Measurements from ENCODE around the gene ZNF506.
"Not testable (repeated sequence)": the region's sequence is repeated elsewhere in the genome, so short reads cannot be mapped to it uniquely, and the experiment has no call there.

The ZNF506 gene

DNA sequence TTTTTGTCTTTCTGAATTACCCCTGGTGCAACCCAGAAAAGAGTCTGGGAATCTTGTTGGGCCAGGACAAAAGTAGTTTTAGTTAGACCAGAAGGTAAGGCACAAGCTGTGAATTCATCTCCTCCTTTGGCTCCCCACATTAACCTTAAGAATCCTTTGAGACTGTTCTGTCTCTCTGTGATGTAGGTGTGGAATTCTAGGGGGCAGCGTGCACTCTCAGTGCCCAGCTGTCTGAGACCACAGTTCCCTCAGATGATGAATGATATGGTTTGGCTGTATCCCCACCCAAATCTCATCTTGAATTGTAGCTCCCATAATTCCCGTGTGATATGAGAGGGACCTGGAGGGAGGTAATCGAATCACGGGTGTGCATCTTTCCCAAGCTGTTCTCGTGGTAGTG, 43.9 kb downstream of the ZNF506 start:
- no peak for DNase-seq

DNA sequence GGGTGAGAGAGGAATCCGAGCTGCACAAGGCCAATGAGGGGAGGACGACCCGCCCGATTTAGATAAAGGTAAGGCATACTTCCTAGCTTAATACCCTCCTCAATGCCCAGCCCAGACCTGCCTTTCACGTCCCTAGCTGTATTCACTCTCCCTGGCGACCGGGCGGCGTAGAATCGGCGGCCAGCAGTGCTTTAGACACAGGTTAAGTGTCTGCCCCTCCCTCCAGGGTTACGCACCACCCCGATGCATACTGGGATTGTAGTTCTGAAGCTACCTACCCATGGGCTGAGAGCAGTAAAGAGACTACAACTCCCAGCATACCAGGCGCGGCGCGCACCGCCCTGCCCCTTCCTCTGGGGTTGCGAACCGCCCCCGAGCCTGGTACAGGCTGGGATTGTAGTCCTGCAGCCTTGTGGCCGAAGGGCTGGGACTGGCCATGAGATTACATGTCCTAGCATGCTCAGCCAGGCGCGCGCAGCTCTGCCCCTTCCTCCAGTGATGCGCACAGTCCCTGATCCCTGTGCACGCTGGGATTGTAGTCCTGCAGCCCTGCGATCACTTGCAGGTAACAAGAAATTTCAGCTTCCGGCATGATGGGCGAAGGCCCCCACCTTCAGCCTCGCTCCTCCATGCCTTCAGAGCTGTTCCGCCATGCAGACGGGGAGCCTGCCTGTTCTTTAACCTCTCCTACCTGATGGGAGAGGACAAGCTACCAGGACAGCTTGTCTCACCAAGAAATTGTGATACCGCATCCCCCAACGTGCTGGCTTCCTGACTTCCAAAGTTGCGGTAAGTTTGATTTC, 45.1 kb downstream of the ZNF506 start:
- peak; percentile 74 to 81 for DNase-seq

DNA sequence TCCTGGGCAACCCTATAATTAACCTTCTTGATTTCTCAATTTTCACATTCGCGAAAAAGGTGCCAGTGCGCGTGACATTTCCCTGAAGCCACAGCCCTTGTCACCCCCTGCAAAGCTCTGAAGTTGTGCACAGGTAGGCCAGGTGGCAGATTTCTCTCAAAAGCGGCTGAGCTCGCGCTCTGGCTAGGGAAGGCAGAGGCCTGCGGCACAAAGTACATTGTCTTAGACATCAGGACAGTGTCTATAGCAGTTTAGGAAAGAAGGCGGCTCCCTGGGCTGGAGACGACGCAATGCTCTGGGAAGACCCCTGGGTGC, 45.7 kb downstream of the ZNF506 start:
- no peak for DNase-seq

DNA sequence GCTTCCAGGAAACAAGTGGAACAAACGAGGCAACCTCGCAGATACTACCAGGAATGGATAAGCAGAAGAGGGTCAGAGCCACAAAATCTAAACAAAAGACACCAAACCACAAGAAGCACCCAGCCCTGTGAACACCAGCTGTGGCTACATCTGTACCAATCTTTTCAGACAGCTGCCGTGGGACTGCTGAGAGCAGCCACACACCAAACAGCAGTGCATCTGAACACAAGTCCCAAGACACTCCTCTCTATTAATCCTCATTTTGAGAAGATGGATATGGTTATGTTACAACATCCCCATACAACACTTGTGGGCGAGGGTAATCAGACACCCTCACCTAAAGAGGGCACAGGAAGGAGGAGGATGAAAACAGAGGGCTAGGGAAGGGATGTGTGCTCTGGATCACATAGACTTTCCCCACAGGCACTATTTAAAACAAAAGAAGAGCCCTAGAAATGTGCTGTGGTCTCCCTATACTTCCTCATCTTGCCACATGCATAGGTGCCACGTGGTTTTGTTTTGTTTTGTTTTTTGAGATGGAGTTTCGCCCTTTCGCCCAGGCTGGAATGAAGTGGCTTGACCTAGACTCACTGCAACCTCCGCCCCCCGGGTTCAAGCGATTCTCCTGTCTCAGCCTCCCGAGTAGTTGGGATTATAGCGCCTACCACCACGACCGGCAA, 47.1 kb downstream of the ZNF506 start:
- no peak for DNase-seq

DNA sequence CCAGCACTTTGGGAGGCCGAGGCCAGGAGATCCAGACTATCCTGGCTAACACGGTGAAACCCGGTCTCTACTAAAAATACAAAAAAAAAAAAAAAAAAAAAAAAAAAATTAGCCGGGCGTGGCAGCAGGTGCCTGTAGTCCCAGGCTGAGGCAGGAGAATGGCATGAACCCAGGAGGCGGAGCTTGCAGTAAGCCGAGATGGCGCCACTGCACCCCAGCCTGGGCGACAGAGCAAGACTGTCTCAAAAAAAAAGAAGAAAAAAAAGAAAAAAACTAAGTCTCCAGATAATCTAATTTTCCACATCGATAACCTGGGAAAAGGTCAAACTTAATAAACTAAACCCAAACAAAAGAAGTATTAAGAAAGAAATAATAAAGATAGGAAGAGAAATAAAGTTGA, 49.6 kb downstream of the ZNF506 start:
- not testable (repeated sequence) for DNase-seq

DNA sequence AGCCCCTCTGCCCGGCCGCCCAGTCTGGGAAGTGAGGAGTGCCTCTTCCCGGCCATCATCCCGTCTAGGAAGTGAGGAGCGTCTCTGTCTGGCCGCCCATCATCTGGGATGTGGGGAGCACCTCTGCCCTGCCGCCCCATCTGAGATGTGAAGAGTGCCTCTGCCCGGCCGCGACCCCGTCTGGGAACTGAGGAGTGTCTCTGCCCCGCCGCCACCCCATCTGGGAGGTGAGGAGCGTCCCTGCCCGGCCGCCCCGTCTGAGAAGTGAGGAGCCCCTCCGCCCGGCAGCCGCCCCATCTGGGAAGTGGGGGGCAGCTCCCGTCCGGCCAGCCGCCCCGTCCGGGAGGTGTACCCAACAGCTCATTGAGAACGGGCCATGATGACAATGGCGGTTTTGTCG, 51.6 kb downstream of the ZNF506 start:
- not testable (repeated sequence) for DNase-seq

DNA sequence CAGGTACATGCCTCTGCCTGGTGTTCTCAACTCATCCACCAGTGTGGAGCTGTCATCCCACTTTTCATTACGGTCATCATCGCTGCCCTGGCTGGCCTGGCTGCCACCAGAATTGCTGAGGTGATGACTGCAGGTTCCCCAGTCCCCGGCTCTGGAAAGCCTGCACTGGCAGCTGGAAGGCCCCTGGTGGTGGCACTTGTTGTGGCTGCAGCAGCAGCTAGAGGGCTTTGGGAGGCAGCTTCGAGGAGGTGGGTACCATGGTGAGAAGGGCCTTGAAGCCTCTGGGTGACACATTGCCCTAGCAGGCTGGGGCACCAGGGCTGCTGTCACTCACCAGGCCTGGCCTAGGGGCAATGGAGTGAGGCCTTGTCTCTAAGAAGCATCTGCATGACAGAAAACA, 63.4 kb downstream of the ZNF506 start:
- DNase-seq: no peak

DNA sequence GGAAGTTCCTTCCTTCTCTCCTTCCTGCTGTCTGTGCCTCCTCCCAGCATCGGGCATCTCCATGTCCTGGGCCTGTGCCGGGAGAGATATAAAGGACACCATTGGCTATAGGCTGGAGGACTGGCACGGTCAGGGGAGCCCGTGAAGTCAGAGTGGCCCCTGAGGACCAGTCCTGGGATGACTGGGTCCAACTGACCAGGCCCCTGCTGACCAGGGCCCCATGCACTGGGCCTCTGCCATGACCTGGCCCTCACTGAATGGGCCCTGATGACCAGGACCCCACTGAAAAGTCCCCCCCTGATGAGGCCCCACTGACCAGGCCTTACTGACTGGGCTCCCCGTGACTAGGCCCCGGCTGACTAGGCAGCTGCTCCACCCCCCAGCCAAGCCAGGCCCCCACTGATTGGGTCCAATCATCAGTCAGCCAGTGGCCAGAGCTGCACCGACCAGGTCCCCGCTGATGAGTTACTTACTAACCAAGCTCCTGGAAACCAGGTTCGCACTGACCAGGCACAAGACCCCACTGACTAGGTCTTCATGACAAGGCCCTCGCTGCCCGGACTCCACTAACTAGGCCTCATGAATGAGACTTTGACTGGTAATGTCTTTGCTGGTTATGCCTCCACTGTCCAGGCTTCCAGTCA, 68.7 kb downstream of the ZNF506 start:
- no peak for DNase-seq

DNA sequence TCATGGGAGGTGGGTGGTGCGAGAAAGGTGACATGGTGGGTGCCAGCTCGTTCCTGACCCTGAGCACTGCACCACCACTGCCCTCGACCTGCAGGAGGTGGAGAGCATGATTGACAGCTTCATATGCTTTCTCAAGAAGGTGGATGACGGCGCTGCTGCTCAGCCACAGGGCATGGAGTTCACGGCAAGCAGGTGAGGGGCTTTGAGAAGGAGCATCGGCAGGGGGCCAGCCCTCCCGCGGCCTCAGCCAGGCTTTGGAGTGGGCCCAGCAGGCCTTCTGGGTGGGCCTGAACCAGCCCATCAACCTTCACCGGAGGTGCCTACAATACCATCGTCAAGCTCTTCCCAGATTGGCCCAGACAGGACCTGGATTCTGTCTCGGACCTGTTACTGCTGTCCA, 69.7 kb downstream of the ZNF506 start:
- no peak for DNase-seq

DNA sequence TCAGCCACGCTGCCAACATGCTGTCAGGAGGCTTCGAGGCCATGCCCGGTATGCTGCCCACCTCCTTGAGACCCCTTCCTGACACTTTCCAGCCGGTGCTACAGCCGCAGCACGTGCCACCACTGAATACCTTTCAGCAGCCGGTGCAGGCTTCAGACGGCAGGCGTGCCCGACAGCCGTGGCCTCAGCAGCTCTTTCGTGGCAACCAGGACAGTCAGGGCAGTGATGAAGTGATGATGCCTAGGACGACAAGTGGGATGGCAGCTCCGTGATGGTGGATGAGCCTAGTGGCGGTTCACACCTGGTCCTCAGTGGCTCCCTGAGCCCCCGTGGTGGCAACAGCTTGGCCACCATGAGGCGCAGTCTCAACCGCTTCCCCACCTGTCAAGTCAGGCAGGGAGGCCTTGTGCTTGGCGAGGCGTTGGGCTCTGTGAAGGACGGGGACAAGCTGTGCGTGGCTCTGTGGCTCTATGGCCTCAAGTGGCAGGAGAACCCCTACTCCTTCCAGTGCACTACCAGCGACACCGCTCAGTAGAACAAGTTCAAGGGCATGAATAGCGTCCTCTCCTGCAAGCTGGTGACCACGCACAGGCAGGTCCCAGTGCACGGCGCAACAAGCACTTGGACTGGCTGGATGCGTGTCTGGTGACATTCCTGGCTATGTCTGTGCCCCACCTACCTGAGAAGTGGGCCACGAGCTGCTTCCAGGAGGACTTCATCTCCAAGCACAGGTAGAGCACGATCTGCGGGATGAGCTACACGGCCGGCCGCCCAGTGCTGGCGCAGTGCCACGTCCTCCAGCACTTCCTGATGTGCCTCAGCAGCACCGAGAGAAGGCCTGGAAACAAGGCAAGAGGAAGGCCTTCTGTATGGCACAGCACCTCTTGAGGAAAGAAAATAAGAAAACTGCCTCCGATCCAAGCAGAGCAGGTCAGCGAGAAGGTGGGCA, 70.4 kb downstream of the ZNF506 start:
- no peak for DNase-seq

DNA sequence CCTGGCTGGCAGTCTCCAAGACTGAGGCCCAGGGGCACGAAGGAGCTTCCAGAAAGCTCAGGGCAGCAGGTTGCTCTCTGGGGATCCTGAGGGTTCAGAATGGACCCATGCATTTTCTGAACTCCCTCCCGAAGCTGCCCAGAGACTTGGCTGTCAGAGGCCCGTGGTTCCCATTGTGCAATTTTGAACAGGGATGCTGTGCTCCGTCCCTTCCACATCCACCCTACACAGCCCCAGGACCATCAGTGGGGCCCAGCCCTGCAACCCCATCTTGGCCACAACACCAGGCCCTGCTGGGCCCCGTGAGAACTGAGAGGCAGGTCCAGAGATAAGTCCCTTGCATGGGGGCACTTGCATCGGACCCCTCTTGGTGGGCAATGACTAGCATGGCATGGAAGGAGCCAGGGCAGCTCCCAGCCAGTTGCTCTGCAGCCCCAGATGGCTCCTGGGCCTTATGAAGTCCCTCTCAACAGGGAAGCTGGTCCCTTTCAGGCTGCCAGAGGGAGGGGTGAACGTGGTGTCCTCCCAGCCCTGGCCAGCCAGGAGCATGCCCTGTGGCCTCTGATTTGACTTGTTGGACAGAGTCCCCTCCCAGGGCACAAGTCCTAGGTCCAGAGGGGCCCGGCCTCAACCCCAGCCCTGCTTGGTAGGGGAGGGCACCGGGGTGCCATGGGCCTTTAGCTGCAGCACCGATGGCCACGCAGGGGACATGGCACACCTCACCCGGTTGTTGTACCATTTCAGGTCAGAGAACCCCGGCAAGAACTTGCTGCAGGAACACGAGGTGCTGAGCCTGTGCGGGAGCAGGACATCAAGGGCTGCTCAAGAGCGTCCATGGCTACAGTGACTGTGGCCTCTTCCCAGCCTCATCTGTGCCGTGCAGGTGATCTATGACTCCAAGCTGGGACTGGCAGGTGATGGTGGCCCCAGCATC, 71.4 kb downstream of the ZNF506 start:
- no peak for DNase-seq

DNA sequence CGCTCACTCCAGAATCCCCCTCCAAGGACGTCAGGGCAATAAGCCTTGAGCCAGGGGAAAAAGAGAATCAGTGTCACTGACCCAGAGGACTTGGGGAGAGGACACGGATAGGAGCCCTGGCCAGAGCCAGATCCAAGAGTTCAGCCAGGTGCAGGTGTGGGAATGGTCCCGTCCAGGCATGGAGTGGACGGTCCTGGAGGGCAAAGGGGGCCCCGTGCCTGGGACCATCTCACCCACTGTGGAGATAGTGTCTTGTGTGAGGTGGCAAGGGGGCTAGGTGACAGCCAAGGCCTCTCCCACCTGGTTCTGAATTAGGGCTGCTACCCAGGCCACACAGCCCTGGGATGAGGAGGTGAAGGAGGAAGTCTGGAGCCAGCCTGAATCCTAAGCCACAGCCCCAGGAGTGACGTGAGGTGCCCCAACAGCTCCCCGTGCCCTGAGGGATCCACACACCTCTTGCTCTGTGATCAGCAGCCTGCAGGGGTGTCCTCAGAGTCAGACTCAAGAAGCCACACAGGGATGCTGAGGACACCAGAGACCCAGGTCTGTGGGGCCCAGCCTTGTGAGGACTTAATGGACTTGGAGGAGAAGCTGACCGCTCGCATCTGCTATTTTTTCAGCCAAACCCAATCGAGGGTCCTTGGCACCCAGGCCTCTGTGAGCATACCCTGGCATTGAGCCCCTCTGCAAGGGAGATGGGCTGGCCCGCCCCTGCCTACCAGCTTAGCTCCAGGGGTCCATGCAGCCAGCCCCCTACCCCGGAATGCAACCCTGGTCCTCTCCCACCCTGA, 72.2 kb downstream of the ZNF506 start:
- no peak for DNase-seq

DNA sequence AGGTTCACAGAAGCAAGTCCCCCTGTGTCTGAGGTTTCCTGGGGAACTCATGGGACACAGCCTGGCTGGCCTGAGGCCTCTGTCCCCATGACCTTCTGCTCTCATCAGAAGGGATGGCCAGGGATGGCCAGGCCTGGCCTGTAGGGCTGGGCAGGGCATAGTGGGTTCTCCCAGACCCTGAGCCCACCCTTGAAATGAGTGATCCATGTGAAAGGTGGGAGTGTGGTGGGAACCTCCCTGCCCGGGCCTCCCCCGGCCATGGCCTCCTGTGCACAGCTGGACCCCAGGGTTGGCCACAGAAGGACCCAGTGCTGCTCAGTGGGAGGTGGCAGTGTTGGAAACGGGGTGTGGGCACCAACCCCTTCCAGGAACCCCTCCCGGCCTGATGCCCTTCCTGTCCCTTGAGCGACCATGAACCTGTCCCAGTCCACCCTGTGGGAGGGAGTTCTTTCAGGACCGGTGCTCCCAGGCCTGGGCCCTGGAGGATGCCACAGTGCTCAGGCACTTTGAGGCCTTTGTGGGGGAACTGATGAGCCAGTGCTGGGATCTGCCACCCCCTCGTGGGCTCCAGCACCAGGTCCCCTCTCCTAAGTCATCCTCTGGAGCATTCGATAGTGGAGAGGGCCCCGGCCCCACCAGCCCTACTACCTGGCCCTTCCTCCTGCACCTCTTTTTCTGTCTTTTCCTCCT, 73.2 kb downstream of the ZNF506 start:
- no peak for DNase-seq

DNA sequence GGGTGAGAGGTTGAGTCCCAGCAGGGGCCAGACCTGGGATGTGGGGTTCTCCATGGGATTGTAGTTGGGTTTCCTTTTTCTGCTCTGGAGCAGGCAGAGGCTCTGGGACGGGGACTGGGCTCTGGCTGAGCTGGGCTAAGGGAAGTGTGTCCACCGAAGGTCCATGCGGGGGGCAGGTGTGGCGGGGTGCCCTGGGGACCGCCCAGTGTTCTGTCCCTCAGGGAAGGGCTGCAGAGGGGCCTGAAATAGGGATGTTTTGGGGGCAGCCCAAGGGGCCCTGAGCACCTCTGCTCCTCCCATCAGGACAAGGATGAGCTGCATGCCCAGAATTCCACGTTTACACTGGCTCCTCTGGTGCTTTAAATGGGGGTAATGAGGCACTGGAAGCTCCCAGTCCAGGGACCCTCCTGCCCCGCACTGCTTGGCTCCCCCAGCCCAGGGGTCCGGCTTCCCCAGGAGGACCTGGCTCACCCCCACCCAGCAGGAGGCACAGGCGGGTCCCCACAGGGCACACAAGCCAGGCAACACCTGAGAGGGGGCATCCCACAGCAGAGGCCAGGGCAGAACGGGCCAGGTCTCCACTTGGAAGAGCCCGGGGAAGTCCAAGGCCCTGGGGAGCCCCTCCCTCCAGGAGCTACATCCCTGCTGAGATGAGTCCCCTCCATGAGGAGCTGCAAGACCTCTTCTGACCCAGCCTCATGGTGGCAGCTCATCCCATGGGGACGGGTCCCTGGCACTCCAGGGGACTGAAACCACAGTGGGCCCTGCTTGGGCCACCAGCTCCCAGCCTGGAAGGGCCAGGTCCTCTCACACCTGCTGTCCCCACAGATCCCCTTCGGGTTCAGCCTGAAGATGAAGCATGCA, 74.0 kb downstream of the ZNF506 start:
- DNase-seq: no peak

DNA sequence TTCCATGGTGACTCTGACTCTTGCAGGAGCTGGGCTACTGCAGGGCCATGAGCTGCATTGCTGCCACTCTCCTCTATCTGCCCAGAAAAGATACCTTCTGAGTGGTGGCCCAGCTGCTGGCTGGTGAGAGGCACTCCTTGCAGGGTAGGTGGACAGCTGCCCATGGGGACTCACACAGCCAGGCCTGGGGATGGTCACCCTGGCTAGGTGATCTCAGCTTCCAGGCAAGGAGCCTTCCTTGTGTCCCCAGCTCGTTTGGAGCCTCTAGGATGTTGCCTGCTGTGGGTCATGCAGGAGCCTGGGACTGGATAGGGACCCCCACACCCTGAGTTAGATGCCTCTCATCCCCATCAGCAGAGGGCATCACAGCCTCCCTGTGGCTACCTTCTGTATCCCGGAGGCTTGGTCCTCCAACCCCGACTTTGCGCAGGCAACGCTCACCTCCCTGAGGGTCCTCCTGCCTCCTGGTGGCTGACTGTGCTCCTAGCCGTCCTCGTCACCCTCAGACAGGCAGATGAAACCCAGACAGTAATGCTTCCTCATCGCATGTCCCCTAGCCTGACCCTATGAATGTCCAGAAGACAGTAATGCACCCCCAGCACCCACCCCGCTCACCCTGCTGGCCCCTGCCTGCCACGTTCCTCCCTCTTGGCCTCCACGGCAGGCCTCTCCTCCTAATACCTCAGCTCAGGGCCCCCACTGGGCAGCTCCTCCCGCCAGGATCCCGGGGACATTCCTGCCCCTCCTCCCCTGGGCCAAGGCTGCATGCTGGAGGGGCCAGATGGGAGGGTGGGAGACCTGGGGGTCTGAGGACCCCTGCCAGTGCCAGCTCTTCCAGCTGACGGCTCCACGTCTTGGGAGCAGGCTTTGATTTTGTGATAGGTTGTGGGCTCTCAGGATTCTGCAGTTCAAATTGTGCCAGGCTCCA, 75.0 kb downstream of the ZNF506 start:
- DNase-seq: no peak

DNA sequence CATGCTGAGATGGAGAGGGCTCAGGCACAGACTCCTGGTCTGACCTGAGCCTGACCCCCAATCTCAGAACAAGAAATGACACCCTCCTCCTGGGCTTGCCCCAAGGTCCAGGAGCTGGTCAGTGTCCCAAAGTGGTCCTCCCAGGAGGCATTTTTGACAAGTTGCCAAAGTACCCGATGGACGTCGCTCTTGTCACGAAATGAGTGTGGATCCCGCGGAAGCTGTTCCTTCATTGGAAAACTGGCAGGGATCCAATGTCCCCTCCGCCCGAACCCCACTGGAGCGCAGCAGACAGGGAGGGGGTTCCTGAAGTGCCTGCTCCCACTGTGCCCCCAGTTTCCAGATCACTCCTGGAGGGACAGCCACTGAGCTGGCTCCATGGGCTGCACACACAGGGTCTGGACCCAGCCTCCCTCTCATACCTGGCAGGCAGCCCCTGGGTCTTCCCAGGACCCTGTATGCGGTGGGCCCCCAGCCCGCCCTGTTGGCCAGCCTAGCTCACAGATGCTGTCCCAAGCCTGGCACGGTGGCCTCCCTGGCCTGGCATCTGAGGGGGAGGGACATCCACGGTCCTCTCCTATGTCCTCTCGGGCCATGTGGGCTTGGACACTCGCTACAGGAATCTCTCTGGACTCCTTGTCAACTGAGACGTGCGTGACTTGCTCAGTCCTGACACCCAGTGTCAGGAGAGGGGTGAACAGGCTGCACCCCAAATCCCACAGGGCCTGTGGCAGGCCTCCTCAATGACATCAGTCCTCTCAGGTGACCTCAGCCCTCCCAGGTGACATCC, 75.9 kb downstream of the ZNF506 start:
- no peak for DNase-seq

DNA sequence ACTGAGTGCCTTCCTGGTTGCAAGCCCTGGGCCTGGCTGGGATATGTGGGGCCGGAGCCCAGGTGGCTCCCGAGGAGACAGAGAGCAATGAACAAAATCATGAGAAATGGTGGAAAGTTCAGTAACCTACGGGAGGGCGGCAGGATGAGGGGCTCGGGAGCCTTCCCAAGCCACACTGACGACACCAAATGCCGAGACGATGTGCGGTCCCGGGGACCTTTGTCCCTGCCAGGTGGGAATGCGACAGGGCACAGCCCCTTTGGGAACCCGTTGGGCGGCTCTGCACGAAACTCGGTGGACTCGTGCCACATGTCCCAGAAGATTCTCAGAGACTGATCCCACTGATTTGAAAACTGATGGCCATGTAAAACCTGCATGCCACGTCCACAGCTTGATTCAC, 76.9 kb downstream of the ZNF506 start:
- DNase-seq: no peak
